RWPE1 (cell line): ENCODE data around the gene TCF12.

ENCODE experiments used
- CTCF ChIA-PET: fragments of 350-600 bp; sonication (Branson Sonifier 250); formaldehyde crosslinking; extraction: SDS; loops from one replicate; lab custom pipeline; 2021; lab: Yijun Ruan, JAX
- POLR2A ChIA-PET: fragments of 400-600 bp; formaldehyde crosslinking; extraction: SDS; loops from one replicate; lab custom pipeline; 2020; ENCODE audit warnings: antibody characterized with exemption; ENCODE audit not compliant: low non-redundant PET; lab: Yijun Ruan, JAX
- DNase-seq: peaks from one replicate; pipeline ENCODE4 v3.0.0; 2012; ENCODE audit warnings: low spot score
- H3K27ac ChIP-seq: fragments of 450-650 bp; 2 replicates; pipeline ENCODE4 v1.5.1; 2017
- CTCF ChIP-seq: fragments of 450-650 bp; conservative IDR thresholded peaks from 2 replicates; pipeline ENCODE4 v1.5.1; 2017; ENCODE audit warnings: low read depth, mild to moderate bottlenecking

Gene TCF12

GRCh38 chr15:56919031-56919608, 676 bp downstream of the TCF12 start:
- ChIA-PET CTCF (interaction anchor here (0.9 to 1.2 kb wide), 3 partner anchors 8 to 428 kb away, joined by 3 to 8 read pairs (median 3); no protein-coding TSS in a partner anchor), POLR2A (no interaction called here)
- H3K27ac ChIP-seq: peak overlapping the region; percentile 89
- TF ChIP-seq CTCF: no peak
- peak; percentile 67 for DNase-seq

- ChIA-PET CTCF (interaction anchor here (0.6 kb wide), 1 partner anchor 228 kb away, joined by 3 read pairs; no protein-coding TSS in a partner anchor), POLR2A (interaction anchor here (0.5 kb wide), 1 partner anchor 34 kb away, joined by 15 read pairs; no protein-coding TSS in a partner anchor)
- DNase-seq: peak; percentile 38
- TF ChIP-seq CTCF: no peak
- H3K27ac ChIP-seq: peak overlapping the region; percentile 89
These were observed 1.3 kb downstream of the TCF12 start for GRCh38 chr15:56919609-56920366.

DNA sequence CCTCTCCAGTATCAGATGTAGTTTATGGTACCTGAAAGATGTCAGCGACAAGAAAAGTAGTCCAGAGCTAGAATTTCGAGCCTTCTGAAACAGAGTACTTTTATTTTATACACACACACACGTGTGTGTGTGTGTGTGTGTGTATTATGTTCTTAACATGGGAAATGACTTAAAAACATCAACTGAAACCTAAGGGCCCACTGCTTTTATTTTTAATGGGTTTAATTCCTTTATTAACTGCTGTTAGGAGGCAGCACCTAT, 1.9 kb downstream of the TCF12 start:
- DNase-seq: no peak
- H3K27ac ChIP-seq: no peak overlapping the region
- ChIA-PET POLR2A (interaction anchor here (0.5 kb wide), 1 partner anchor 33 kb away, joined by 15 read pairs; no protein-coding TSS in a partner anchor), CTCF (interaction anchor here (0.6 kb wide), 1 partner anchor 227 kb away, joined by 3 read pairs; no protein-coding TSS in a partner anchor)
- TF ChIP-seq CTCF: no peak

- POLR2A ChIA-PET: no interaction called here
- TF ChIP-seq CTCF: no peak
- no peak overlapping the region for H3K27ac ChIP-seq
- DNase-seq: no peak
- CTCF ChIA-PET: no interaction called here
These were observed 4.7 kb downstream of the TCF12 start for GRCh38 chr15:56923174-56923591.

DNA sequence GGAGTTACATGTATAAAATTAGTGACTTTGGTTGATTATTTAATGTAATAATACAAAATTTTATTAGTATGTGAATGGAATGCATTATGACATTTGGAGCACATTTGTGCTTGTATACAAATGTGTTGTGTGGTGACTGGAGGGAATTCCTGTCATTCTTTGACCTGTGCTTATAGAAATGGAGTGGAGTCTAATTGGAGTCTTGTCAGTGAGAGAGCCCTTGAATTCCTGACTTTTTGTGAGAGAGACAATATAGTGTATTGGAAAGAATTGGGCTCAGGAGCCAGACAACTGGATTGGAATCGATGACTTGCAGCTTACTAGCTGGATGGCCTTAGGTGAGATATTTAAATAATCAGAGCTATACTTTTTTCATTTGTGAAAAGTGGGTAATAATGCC, 9.4 kb downstream of the TCF12 start:
- no peak overlapping the region for H3K27ac ChIP-seq
- TF ChIP-seq CTCF: no peak
- DNase-seq: no peak
- CTCF ChIA-PET: interaction anchor here (0.6 to 1.8 kb wide), 2 partner anchors 10 to 19 kb away, joined by 4 to 8 read pairs; partner anchors contain the start of gene TCF12
- POLR2A ChIA-PET: no interaction called here

- DNase-seq: peak; percentile 44
- no peak for TF ChIP-seq CTCF
- ChIA-PET POLR2A (no interaction called here), CTCF (interaction anchor here (0.5 to 0.6 kb wide), 2 partner anchors 162 to 625 kb away, joined by 3 read pairs; no protein-coding TSS in a partner anchor)
- H3K27ac ChIP-seq: no peak overlapping the region
These were observed 11.0 kb downstream of the TCF12 start for GRCh38 chr15:56929399-56929798.
